ENCODE data around the gene FLRT3. TPM values are rescaled to one million over a fixed set of nuclear protein-coding genes. Genes with fewer than 3 reads are reported as not detected.
A peak's percentile ranks its signal among the peaks of the same experiment; 100 is the strongest.

FLRT3 gene
- total RNA-seq (under 1 TPM in 1 of 5 donors, not detected in 4; 0.07 TPM), total RNA-seq (0 to 0.12 (median 0) reads per million in 29 experiments)
- 0.18 TPM for total RNA-seq (2013)

DNA sequence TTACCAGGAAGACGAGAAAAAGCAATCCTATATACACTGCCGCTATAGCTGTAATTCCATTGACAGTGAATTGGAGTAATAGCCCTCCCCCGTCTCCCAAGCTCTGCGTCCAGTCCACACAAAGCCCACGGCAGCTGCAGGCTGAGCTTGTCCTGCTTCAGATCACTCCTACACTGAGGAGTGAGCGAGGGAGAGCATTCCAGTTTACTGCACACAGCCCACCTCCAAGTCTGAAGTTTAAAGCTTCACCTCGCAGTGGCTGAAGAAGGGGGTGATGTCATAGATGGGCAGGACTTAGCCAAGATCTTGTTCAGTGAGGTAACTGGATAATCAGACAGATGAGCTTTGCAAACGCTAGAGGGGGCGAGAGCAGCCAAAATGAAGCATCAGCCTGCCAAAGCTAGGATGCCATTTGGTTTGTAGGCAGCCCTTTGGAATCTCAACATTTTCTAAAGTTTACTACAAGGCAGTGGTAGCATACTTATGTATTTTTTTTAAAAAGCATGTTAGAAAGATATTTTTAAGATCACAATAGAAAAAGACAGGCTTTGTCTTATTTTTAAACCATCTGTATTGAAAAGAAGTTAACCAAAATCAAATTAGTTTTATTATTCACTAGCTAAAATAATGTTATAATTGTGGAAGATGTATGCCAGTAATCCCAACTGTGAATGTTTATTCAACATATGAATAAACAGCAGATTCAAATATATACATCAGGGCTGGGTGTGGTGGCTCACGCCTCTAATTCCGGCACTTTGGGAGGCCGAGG is at the start of gene FLRT3:
TSS of gene FLRT3 (minus strand) at position 213 of the 772 bp plus-strand sequence. CDS start 10,106 bp downstream, outside the sequence.
- Mint-ChIP-seq H3K4me1 (no peaks in the 10 kb centered on the region), H3K27me3 (no peaks in the 10 kb centered on the region), H3K27ac (no peak within 1 kb of the TSS), H3K36me3 (no peaks in the 10 kb centered on the region), H3K9me3 (peaks cover 0 to 16% (median 11%) of the 10 kb centered on the region in 3 donors), H3K4me3 (no peak within 1 kb of the TSS)
- Histone ChIP-seq H3K9me3 (no peaks in the 10 kb centered on the region), H3K27ac (ENCODE audit: low read length) (no peak within 1 kb of the TSS), H3K4me3 (ENCODE audit: control insufficient read depth in 1 of 2, extremely low read depth in 1 of 2, low read length in 1 of 2) (no peak within 1 kb of the TSS), H3K36me3 (ENCODE audit: control insufficient read depth in 2 of 2, extremely low read depth in 1 of 2, insufficient read depth in 1 of 2, low read length in 1 of 2) (no peaks in the 10 kb centered on the region), H3K27me3 (replicated peaks in 1 of 2; ENCODE audit: control insufficient read depth in 2 of 2, extremely low read depth in 1 of 2, insufficient read depth in 2 of 2, low read length in 1 of 2) (no peaks in the 10 kb centered on the region), H3K4me1 (ENCODE audit: control insufficient read depth in 1 of 2, extremely low read depth in 1 of 2, insufficient read depth in 2 of 2, low read length in 2 of 2) (peaks cover 0 to 2% of the 10 kb centered on the region in 2 experiments)
- CTCF ChIA-PET: interaction anchor here in 1 of 2 donors (0.7 kb wide), 1 partner anchor 81 kb away, joined by 5 read pairs; no protein-coding TSS in a partner anchor
- peak in 1 of 4 experiments; percentile 15 for ATAC-seq (replicated peaks in 1 of 4)
- POLR2A ChIA-PET: no interaction called here
- WGBS (ENCODE audit: insufficient coverage): 18% methylated on average over 5 of the region's 12 CpGs
- no peak for DNase-seq

DNA sequence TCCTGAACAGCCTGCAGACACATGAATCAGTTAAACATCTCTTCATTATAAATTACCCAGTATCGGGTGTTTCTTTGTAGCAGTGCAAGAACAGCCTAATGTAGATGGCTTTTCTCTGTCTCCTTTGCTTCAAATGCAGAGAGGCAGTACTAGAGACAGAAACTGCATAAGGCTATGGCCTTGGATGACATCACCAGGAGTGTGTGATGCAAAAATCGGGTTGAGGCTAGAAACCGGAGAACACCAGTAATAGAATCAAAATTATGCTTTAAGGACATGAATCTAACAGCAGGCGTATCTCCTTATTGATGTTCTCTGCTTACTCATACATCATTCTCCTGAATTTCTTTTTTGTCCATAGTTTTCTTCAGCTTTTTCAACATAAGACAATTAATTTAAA is 49.3 kb upstream of the FLRT3 start:
- Histone ChIP-seq H3K4me1 (ENCODE audit: control insufficient read depth in 1 of 2, extremely low read depth in 1 of 2, insufficient read depth in 2 of 2, low read length in 2 of 2) (no peaks in the 10 kb centered on the region), H3K27me3 (replicated peaks in 1 of 2; ENCODE audit: control insufficient read depth in 2 of 2, extremely low read depth in 1 of 2, insufficient read depth in 2 of 2, low read length in 1 of 2) (no peaks in the 10 kb centered on the region), H3K36me3 (ENCODE audit: control insufficient read depth in 2 of 2, extremely low read depth in 1 of 2, insufficient read depth in 1 of 2, low read length in 1 of 2) (no peaks in the 10 kb centered on the region), H3K4me3 (ENCODE audit: control insufficient read depth in 1 of 2, extremely low read depth in 1 of 2, low read length in 1 of 2) (no peak overlapping the region), H3K27ac (ENCODE audit: low read length) (no peak overlapping the region), H3K9me3 (no peaks in the 10 kb centered on the region)
- Mint-ChIP-seq H3K36me3 (no peaks in the 10 kb centered on the region), H3K27ac (no peak overlapping the region), H3K4me3 (no peak overlapping the region), H3K27me3 (no peaks in the 10 kb centered on the region), H3K9me3 (peaks cover 7 to 19% (median 9%) of the 10 kb centered on the region in 3 donors), H3K4me1 (no peaks in the 10 kb centered on the region)
- ATAC-seq (replicated peaks in 1 of 4) (no peak), DNase-seq (no peak)
- ChIA-PET POLR2A (no interaction called here), CTCF (no interaction called here)
- WGBS (ENCODE audit: insufficient coverage): 100% methylated on average over 2 of the region's 4 CpGs

DNA sequence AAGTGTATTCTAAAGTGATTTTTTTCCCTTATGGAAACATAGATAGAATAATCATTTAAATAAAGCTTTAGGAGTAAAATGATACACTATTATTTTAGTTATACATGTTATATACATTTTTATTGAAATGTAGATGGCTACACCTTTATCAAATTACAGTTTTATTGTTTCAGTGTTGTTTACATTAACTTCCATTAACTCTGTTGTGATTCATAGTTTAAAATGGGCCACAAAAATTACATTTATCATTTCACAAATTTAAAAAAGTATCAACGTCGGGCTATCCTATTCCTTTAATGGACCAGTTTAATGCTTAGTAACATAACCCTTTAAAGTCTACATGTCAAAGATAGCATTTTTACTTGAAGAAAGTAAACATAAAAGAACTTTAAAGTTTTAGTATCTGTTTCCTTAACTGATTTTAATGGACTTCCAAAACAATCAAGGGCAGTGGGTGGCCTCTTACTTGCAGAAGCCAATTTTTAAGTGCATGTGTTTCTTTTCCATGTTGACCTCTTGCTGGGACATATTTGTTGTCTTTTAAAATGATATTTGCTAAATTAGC is 47.8 kb upstream of the FLRT3 start:
- Histone ChIP-seq H3K9me3 (no peaks in the 10 kb centered on the region), H3K4me1 (ENCODE audit: control insufficient read depth in 1 of 2, extremely low read depth in 1 of 2, insufficient read depth in 2 of 2, low read length in 2 of 2) (no peaks in the 10 kb centered on the region), H3K36me3 (ENCODE audit: control insufficient read depth in 2 of 2, extremely low read depth in 1 of 2, insufficient read depth in 1 of 2, low read length in 1 of 2) (no peaks in the 10 kb centered on the region), H3K4me3 (ENCODE audit: control insufficient read depth in 1 of 2, extremely low read depth in 1 of 2, low read length in 1 of 2) (no peak overlapping the region), H3K27ac (ENCODE audit: low read length) (no peak overlapping the region), H3K27me3 (replicated peaks in 1 of 2; ENCODE audit: control insufficient read depth in 2 of 2, extremely low read depth in 1 of 2, insufficient read depth in 2 of 2, low read length in 1 of 2) (no peaks in the 10 kb centered on the region)
- Mint-ChIP-seq H3K4me1 (no peaks in the 10 kb centered on the region), H3K36me3 (no peaks in the 10 kb centered on the region), H3K9me3 (peaks cover 10 to 19% (median 14%) of the 10 kb centered on the region in 3 donors), H3K4me3 (no peak overlapping the region), H3K27ac (no peak overlapping the region), H3K27me3 (no peaks in the 10 kb centered on the region)
- whole genome bisulfite sequencing (ENCODE audit: insufficient coverage): no CpG with 5 or more reads among the region's 2 CpGs
- ATAC-seq (replicated peaks in 1 of 4): no peak
- ChIA-PET POLR2A (no interaction called here), CTCF (no interaction called here)
- DNase-seq: no peak

DNA sequence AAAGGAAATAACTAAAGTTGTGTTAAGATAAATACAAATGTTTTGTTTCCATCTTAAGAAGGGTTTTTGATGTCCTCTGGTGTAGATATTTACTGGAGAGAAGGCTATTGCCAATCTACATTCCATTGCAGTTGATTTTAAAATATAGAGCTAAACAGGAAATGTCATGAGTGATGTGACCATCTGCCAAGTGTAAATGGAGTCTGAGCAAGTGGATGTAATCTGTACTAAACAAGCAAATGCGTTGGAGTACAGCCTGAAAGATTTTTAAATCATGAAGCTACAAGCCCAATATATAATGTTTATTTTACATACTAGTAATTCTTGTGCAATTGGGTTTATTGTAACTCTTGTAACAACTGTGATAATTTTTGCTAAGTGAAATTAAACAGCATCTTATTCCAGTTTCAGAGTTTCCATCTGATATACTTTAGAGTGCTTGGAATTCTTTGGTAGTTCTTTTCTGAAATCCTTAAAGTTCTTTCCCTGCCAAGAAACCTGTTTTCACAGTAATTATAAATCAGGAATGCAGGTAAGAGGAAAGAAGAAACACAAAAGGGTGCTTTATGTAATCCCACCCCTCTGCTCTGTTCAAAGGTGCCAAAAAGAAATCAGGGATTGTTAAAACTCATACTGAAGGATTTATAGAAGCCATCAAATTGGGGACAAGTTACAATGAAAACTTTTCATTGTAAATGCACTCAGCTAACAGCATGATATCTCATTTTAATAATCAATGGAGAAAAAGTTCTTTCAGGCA is 47.2 kb upstream of the FLRT3 start:
- Mint-ChIP-seq H3K27ac (no peak overlapping the region), H3K27me3 (no peaks in the 10 kb centered on the region), H3K9me3 (peaks cover 10 to 16% (median 14%) of the 10 kb centered on the region in 3 donors), H3K36me3 (no peaks in the 10 kb centered on the region), H3K4me1 (no peaks in the 10 kb centered on the region), H3K4me3 (no peak overlapping the region)
- no peaks in the 10 kb centered on the region for H3K27me3 ChIP-seq (replicated peaks in 1 of 2; ENCODE audit: control insufficient read depth in 2 of 2, extremely low read depth in 1 of 2, insufficient read depth in 2 of 2, low read length in 1 of 2)
- no peaks in the 10 kb centered on the region for H3K9me3 ChIP-seq
- no CpG with 5 or more reads among the region's 1 CpG for WGBS (ENCODE audit: insufficient coverage)
- H3K4me1 ChIP-seq (ENCODE audit: control insufficient read depth in 1 of 2, extremely low read depth in 1 of 2, insufficient read depth in 2 of 2, low read length in 2 of 2): no peaks in the 10 kb centered on the region
- DNase-seq (no peak), ATAC-seq (replicated peaks in 1 of 4) (no peak)
- no peak overlapping the region for H3K27ac ChIP-seq (ENCODE audit: low read length)
- ChIA-PET POLR2A (no interaction called here), CTCF (no interaction called here)
- H3K36me3 ChIP-seq (ENCODE audit: control insufficient read depth in 2 of 2, extremely low read depth in 1 of 2, insufficient read depth in 1 of 2, low read length in 1 of 2): no peaks in the 10 kb centered on the region
- no peak overlapping the region for H3K4me3 ChIP-seq (ENCODE audit: control insufficient read depth in 1 of 2, extremely low read depth in 1 of 2, low read length in 1 of 2)

DNA sequence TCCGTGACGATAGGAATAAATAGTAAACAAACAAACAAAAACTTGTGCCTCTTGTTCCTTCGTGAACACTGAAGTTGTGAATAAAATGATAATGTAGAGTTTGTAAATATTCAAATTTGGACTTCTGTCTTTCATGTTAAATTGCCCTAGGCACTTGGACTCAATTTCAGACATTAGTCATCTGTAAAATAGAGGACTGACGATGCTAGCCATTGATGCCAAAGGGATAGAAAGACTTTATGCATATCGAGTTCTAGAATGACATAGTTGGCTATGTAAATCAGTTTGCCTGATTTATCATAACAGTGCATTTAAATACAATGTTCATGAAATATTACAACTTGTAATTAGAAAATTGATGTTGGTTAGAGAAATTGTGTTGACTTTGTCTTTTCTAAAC is 45.9 kb upstream of the FLRT3 start:
- WGBS (ENCODE audit: insufficient coverage): no CpG with 5 or more reads among the region's 5 CpGs
- CTCF ChIA-PET: no interaction called here
- H3K4me1 Mint-ChIP-seq: no peaks in the 10 kb centered on the region

DNA sequence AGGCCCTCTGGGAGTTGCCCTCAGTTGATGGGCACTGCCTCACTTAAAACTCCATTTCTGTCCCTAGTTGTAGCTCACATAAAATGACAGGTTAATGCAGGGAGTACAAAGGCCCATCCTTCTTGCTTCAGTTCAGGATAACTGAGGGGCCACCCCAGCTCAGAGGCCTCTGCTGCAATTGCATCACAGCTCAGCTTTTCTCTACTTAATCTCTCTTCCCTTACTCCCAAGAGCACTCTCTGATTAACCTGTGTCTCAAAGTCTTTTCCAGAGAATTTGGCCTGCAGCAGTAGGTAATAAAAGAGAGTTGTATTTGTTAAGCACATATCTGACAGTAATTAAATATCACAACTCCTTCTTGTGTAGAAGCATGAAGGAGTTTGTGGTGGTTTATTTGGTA is 40.9 kb upstream of the FLRT3 start:
- Mint-ChIP-seq H3K4me1 (no peaks in the 10 kb centered on the region), H3K36me3 (no peaks in the 10 kb centered on the region), H3K4me3 (no peak overlapping the region), H3K27me3 (no peaks in the 10 kb centered on the region), H3K9me3 (peaks cover 8 to 16% (median 14%) of the 10 kb centered on the region in 3 donors), H3K27ac (no peak overlapping the region)
- ATAC-seq (replicated peaks in 1 of 4) (no peak), DNase-seq (no peak)
- H3K4me1 ChIP-seq (ENCODE audit: control insufficient read depth in 1 of 2, extremely low read depth in 1 of 2, insufficient read depth in 2 of 2, low read length in 2 of 2): no peaks in the 10 kb centered on the region
- ChIA-PET CTCF (no interaction called here), POLR2A (no interaction called here)
- no peak overlapping the region for H3K27ac ChIP-seq (ENCODE audit: low read length)
- H3K27me3 ChIP-seq (replicated peaks in 1 of 2; ENCODE audit: control insufficient read depth in 2 of 2, extremely low read depth in 1 of 2, insufficient read depth in 2 of 2, low read length in 1 of 2): no peaks in the 10 kb centered on the region
- no peaks in the 10 kb centered on the region for H3K36me3 ChIP-seq (ENCODE audit: control insufficient read depth in 2 of 2, extremely low read depth in 1 of 2, insufficient read depth in 1 of 2, low read length in 1 of 2)
- H3K4me3 ChIP-seq (ENCODE audit: control insufficient read depth in 1 of 2, extremely low read depth in 1 of 2, low read length in 1 of 2): no peak overlapping the region
- no peaks in the 10 kb centered on the region for H3K9me3 ChIP-seq

More for the DNA sequence above, 45.9 kb upstream of the FLRT3 start:
- Histone ChIP-seq H3K36me3 (ENCODE audit: control insufficient read depth in 2 of 2, extremely low read depth in 1 of 2, insufficient read depth in 1 of 2, low read length in 1 of 2) (no peaks in the 10 kb centered on the region), H3K27ac (ENCODE audit: low read length) (no peak overlapping the region), H3K4me3 (ENCODE audit: control insufficient read depth in 1 of 2, extremely low read depth in 1 of 2, low read length in 1 of 2) (no peak overlapping the region), H3K27me3 (replicated peaks in 1 of 2; ENCODE audit: control insufficient read depth in 2 of 2, extremely low read depth in 1 of 2, insufficient read depth in 2 of 2, low read length in 1 of 2) (no peaks in the 10 kb centered on the region), H3K9me3 (no peaks in the 10 kb centered on the region), H3K4me1 (ENCODE audit: control insufficient read depth in 1 of 2, extremely low read depth in 1 of 2, insufficient read depth in 2 of 2, low read length in 2 of 2) (no peaks in the 10 kb centered on the region)
- POLR2A ChIA-PET: no interaction called here
- Mint-ChIP-seq H3K27me3 (no peaks in the 10 kb centered on the region), H3K27ac (no peak overlapping the region), H3K9me3 (peaks cover 10 to 16% (median 16%) of the 10 kb centered on the region in 3 donors), H3K36me3 (no peaks in the 10 kb centered on the region), H3K4me3 (no peak overlapping the region)
- ATAC-seq (replicated peaks in 1 of 4): no peak
- DNase-seq: no peak
